ENCODE data around the gene NAGS.

DNA sequence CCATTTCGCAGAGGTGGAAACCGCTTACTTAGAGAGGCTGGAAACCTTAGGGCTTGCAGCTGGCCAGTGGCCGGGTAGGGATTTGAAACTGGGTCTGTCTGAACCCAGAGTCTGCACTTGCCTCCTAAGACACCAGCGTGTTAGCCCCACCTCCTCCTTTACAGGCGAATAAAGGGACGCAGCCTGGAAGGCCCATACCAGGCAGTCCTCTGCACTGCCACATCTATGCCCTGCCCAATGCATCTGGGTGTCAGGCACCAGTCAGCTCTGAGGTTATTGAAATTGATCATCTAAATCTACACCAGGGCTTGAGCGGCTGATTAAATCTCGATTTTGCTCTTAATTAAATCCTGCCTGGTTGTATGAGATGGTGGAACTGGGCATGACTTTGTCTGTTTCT, 19.9 kb upstream of the NAGS start:
- no peak for TF ChIP-seq EZH2 (IDR thresholded peaks at IDR 0.05; ENCODE audit: insufficient read depth, low read length)
- TF ChIP-seq CTCF (IDR thresholded peaks at IDR 0.05; ENCODE audit: insufficient read depth, low read depth, low read length) = no peak

All from astrocyte (in vitro differentiated cells and primary cell).